GM21786 (cell line): ENCODE results near the gene SLC22A8.
"Not testable (repeated sequence)": the region's sequence is repeated elsewhere in the genome, so short reads cannot be mapped to it uniquely, and the experiment has no call there.

Source experiments
- ATAC-seq: cut with Tn5 transposase; IDR thresholded peaks from one replicate; pipeline ENCODE4 v1.9.1; 2021; ENCODE audit not compliant: unreplicated experiment

The SLC22A8 gene

GRCh38 chr11:62994775-62995174 lies 20.9 kb downstream of the SLC22A8 start:
- no peak for ATAC-seq

DNA sequence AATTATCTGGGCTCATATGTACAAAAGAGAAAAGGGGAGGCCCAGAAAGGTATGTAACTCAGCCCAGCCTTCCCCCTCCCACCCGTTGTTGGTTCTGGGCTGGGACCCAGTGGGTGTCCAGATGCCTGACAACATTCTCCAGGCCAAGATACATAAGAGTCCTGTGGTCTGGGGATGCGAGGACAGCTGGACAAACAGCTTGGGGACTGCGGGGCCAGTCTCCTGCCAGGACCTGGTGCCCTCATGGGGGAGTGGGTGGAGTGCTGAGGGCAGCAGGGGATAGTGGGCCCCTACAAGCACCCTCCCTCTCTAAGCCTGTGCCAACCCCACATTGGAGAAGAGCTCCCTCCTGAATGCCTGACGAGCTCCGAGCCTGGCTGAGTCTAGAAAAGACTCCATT lies 27.4 kb downstream of the SLC22A8 start:
- no peak for ATAC-seq

DNA sequence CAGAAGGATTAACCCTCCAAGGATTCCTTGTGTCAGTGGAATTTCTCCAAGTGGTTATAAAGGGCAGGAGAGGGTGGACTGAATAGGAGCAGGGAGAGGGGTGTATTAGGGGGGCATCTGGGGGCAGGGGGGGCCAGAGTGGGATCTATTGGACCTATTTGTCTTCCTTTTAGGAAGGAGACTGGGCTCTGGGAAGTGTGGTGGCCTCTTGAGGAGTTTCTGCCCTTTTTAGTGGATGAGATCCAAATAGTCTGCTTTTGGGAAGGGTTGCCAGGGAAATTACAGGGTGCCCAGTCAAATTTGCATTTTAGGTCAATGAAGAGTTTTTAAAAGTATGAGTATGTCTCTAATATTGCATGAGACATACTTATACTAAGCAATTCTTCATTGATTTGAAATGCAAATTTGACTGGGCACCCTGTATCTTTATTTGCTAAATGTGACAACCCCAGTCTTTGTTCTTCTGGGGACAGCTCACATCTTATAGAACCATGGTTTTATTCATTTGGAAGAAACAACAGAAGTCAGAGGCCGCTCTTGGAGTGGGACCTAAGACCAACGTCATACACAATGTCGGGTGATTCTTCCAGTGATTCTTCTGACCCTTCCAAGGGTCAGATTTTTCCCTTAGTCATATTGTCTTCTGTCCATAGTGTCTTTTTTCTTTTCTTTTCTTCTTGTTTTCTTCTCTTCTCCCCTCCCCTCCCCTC lies 30.4 kb downstream of the SLC22A8 start:
- no peak for ATAC-seq

DNA sequence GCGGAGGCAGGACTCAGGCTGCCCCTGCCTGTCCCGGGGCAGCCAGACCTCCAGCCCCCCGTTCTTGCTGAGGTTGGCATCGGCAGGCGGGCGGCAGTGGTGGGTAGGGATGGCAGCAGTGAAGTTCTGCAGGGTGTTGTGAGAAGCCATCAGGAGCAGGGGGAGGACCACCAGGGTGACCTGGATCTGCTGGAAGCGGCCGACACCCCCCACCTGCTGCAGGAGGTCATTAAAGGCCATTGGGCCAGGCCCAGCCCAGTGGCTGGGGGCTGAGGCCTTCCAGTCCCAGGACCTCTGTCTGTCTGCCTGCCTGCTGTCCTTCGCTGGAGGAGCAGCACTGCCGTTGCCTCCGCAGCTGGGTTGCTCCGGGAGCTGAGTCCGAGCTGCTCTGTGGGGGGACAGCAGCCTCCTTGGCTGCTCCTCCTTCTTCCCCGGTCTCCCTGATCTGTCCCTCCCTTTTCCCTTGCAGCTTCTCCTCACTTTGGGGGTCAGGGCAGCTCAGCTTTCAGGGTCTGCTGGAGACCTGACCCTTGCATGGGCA lies 31.1 kb downstream of the SLC22A8 start, which contains the start of gene SLC22A6:
TSS of gene SLC22A6 (minus strand) at position 517 of the 541 bp plus-strand sequence. CDS start at position 240, 277 bp downstream.
- no peak for ATAC-seq

GRCh38 chr11:62983536-62984199 lies 32.0 kb downstream of the SLC22A8 start:
- ATAC-seq = no peak

- ATAC-seq = no peak
Observed at GRCh38 chr11:62981743-62982142, 33.9 kb downstream of the SLC22A8 start.

DNA sequence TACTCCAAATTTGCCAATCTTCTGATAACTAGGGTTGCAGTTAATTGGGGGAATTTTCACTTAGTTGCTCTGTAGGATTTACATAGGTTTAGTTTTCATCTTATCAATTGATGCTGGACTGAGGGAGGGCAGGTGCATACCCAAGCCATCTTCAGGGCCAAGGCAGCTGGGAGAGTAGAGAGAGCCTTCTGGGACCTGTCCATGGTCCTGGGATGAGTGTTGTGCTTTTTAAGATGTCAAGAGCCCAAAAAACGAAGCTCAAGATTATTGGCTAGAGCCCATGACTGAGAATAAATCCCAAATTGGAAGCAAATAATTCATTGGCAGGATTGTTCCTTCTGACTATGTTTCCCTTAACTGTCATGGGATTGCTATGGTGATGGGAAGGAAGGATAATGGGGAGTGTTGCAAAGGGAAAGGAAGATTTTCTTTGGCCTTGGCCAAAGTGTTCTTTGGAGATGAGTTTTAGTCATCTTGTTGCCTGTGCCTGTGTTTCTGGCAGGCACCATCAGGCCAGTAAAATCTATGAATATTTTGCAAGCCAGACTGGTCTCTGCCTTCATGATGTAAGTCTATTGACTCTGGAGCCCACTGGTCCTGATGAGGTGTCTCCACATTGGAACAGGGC lies 35.4 kb downstream of the SLC22A8 start:
- ATAC-seq = no peak

- ATAC-seq = no peak
Observed at GRCh38 chr11:62976109-62976508, 39.5 kb downstream of the SLC22A8 start.

DNA sequence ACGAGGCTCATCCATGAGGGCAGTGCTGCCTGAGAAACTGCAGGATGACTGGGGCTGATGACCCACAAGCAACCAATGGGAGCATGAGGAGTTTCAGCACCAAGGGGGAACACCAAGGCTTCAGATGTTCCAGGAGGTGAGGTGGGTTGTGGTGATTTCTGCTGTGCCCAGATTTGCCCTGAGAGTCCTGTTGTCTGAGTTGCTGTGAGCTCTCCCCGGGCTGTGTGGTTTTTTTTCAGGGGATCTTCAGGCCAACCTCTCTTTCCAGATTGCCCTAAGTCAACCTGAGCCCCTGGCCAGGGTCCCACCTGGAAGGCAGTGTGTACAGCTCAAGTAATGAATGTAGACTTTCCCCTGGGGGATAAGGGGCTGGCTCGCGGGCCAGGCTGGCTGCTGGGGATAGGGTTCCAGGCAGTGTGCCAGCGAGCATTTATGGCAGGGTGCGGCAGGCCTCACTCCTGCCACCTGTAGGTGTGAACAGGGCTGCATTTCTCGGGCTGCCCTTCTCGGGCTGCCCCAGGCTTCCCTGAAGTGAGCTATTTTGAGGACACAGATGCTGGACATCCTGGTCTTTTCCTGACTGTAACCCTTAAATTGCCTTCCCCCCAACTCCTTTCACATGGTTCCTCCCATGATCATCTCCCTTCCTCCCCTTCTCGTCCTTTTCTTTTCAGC lies 40.7 kb downstream of the SLC22A8 start:
- no peak for ATAC-seq

DNA sequence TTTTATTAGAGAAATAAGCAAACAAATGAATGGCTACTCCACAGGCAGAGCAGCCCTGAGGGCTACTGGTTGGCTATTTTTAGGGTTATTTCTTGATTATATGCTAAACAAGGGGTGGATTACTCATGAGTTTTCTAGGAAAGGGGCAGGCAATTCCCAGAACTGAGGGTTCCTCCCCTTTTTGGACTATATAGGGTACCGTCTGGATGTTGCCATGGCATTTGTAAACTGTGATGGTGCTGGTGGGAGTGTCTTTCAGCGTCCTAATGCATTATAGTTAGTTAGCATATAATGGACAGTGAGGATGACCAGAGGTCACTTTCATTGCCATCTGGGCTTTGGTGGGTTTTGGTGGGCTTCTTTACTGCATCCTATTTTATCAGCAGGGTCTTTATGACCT lies 50.1 kb downstream of the SLC22A8 start:
- ATAC-seq = no peak

DNA sequence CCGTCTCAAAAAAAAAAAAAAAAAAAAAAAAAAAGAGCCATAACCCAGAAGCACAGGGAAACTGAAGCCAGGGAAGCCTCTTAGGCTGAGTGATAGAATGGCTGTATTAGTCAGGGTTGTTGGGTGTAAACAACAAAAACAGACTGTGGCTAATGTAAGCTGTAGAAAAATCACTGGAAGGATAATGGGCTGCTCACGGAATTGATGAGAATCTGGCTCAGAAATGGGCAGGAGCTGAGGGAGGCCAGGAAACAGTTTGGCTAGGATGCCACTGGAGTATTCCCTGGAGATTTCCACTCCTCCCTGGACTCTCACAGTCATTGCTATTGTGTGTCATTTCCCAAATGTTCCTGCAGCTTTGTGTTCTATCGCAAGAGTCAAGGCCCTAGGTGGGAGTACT lies 53.2 kb downstream of the SLC22A8 start:
- no peak for ATAC-seq

DNA sequence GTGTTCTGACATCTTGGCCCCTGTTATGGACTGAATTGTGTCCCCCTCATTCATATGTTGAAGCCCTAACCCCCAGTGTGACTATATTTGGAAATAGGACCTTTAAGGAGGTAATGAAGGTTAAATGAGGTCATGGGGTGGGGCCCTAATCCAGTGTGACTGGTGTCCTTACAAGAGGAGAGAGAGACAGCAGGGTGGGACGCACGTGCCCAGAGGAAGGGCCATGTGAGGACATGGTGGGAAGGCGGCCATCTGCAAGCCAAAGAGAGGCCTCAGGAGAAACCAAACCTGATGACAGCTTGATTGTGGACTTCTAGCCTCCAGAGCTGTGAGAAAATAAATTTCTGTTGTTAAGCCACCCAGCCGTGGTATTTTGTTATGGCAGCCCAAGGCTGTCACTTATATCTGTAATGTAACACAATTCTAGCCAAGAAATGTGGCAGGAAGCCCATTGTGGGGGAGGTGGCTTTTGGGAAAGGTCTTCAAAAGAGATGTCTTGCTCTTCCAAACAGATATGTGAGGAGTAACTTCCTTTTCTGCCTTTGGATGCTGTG lies 54.5 kb downstream of the SLC22A8 start:
- no peak for ATAC-seq

DNA sequence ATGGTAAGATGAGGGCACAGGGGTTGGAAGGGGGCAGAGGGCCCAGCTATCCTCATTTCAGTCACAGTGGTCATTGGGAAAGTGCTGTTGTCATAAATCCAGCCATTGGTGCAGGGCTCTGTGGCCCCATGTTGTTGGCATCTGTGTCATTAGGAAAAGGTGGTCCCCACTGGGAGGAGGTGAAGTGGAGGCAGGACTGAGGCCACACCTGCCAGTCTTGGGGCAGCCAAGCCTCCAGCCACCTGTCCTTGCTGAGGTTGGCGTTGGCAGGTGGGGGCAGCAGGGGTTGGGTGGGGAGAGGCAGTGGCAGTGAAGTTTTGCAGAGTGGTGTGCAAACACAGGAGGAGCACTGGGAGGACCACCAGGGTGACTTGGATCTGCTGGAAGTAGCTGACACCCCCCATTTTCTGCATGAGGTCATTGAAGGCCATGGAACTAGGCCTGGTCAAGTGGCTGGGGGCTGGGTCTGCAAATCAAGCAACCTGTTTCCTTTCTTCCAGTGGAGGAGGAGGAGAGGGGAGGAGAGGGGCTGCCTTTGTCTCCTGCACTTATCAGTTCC lies 56.1 kb downstream of the SLC22A8 start:
- no peak for ATAC-seq

DNA sequence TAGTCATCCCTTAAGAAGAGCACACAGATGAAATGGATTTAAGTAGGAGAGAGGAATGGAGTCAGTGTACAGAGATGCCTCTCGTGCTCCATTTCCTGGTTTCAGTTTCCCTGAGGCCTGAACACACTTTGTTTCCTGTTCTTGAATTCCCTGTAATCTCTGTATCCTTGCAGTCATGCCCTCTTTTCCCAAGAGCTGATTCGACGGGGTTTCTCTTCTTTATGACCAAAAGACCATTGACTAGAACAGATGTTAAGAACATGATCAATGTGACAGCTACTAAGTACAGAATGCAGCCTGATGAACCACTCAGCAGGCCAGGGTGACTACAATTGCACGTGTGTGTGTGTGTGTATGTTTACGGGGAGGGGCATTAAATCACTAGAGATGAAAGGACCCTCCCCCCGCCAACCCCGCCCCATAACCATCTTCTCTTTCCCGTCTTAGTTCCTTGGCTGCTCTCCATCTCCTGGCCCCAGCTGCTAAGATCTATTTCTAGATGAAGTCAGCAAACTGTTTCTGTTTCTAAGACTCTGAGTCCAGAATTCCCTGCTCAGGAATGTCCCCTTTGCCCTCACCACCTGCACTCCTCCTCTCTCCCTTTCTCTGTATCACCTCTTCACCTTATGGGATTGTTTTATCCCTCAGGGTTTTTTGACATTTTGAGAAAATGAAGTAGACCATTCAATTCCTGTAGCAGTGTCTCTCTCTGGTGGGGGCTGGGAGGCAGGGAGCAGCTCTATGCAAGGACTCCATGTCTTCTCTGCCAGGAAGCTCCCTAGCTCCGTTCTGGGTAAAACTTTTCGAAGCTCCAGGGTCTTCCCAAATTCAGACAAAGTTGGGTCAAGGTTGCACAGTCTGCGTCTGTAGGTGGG lies 56.9 kb downstream of the SLC22A8 start:
- ATAC-seq = no peak

DNA sequence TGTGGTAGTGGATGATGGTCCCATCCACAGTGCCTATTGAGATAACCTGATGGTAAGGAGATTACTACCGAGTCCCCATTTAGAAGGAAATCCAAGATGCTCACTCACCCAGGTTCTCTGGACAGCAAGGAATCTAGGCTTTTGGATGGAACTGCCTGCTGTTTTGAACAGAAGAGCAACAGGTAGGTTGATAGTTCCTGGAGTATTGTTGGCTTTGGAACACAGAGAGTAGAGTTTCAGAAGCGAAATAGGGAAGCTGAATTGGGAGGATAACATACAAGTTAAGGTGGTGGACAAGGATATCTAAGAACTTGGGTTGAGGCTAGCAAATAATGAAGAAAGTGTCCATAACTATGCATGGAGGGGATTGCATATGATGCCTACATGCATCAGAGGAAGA lies 58.5 kb downstream of the SLC22A8 start:
- no peak for ATAC-seq

DNA sequence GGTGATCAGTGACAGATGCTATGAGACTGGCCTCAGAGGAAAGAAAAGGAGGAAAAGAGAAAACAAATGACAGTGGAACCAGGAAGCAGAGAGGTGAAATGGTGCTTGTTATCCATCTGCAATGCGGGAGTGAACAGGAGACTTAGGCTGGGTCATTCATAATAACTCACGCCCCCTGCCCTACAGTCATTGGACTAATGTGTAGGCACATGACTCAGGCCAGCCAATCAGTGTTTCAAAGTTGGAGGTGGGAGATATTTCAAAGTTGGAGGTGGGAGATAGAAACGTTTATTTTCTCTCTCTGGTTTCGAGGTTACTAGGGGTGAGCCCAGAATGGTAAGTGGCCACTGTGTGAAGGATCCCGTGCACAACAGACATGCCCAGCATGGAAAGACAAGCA lies 61.2 kb downstream of the SLC22A8 start:
- ATAC-seq = no peak

- ATAC-seq = no peak
Observed at GRCh38 chr11:62953811-62954210, 61.8 kb downstream of the SLC22A8 start.

- ATAC-seq = no peak
Observed at GRCh38 chr11:62948765-62949320, 66.8 kb downstream of the SLC22A8 start.

- ATAC-seq = not testable (repeated sequence)
Observed at GRCh38 chr11:62945538-62945937, 70.1 kb downstream of the SLC22A8 start.
